Common myeloid progenitor, CD34-positive (primary cell): ENCODE data around the gene HEXD.
"Not testable (repeated sequence)": the region's sequence is repeated elsewhere in the genome, so short reads cannot be mapped to it uniquely, and the experiment has no call there.

Experiments used
- CTCF ChIA-PET: fragments of 350-600 bp; sonication (Branson Sonifier 250); formaldehyde crosslinking; loops from one replicate; lab custom pipeline; 2021; ENCODE audit warnings: antibody characterized with exemption; lab: Charles Lee
- POLR2A ChIA-PET: fragments of 350-600 bp; sonication (Branson Sonifier 250); formaldehyde crosslinking; loops from one replicate; lab custom pipeline; 2021; ENCODE audit warnings: antibody characterized with exemption; lab: Charles Lee
- DNase-seq, 3 donors: peaks; one replicate each; pipeline versions ENCODE4 v3.0.0 to v3.0.0-alpha.2; 2013
- H3K27ac ChIP-seq, 2 experiments: 1 replicate in 1 of 2; 2 replicates in 1 of 2; pipeline ENCODE4 v1.7.0; 2013; ENCODE audit warnings: inconsistent platforms in 2 of 2, low read length in 2 of 2, mild to moderate bottlenecking in 2 of 2, low read depth in 1 of 2, moderate library complexity in 1 of 2; ENCODE audit not compliant: severe bottlenecking in 2 of 2, insufficient read depth in 1 of 2, poor library complexity in 1 of 2
- H3K27me3 ChIP-seq, 5 experiments: replicated peaks in 2 of 5; 1 replicate in 3 of 5; 2 replicates in 2 of 5; pipeline versions ENCODE4 v1.6.1 to v1.7.0; 2013; ENCODE audit warnings: low read length in 4 of 5, mild to moderate bottlenecking in 2 of 5, moderate library complexity in 2 of 5, inconsistent platforms in 1 of 5; ENCODE audit not compliant: insufficient read depth in 5 of 5, control insufficient read depth in 4 of 5
- H3K36me3 ChIP-seq, 4 experiments: 1 replicate in 2 of 4; 2 replicates in 2 of 4; pipeline versions ENCODE4 v1.6.1 to v1.7.0; 2013; ENCODE audit warnings: low read length in 3 of 4, control low read depth in 1 of 4, mild to moderate bottlenecking in 1 of 4; ENCODE audit not compliant: control insufficient read depth in 4 of 4, insufficient read depth in 4 of 4
- H3K4me1 ChIP-seq, 4 experiments: 1 replicate in 3 of 4; 2 replicates in 1 of 4; pipeline versions ENCODE4 v1.6.1 to v1.7.1; 2013; ENCODE audit warnings: low read length in 3 of 4, mild to moderate bottlenecking in 3 of 4, control low read depth in 1 of 4, inconsistent platforms in 1 of 4, moderate library complexity in 1 of 4; ENCODE audit not compliant: control insufficient read depth in 4 of 4, insufficient read depth in 4 of 4; ENCODE audit errors: control extremely low read depth in 1 of 4
- H3K4me3 ChIP-seq, 7 experiments: 1 replicate in 4 of 7; 2 replicates in 3 of 7; pipeline versions ENCODE4 v1.5.1 to v1.7.0; 2013; ENCODE audit warnings: mild to moderate bottlenecking in 7 of 7, low read length in 6 of 7, moderate library complexity in 6 of 7, inconsistent platforms in 2 of 7, low read depth in 2 of 7, control low read depth in 1 of 7; ENCODE audit not compliant: insufficient read depth in 4 of 7, control insufficient read depth in 1 of 7; ENCODE audit errors: extremely low read depth in 1 of 7
- H3K9me3 ChIP-seq, 5 experiments: 1 replicate in 4 of 5; 2 replicates in 1 of 5; pipeline versions ENCODE4 v1.6.1 to v1.7.1; 2013; ENCODE audit warnings: low read length in 4 of 5, mild to moderate bottlenecking in 2 of 5, inconsistent platforms in 1 of 5, low read depth in 1 of 5, moderate library complexity in 1 of 5; ENCODE audit not compliant: control insufficient read depth in 4 of 5, insufficient read depth in 2 of 5; ENCODE audit errors: control extremely low read depth in 1 of 5
- WGBS: methylation state at CpG from one replicate; pipeline ENCODE4 v1.1.5; 2013; ENCODE audit not compliant: insufficient coverage; 5-methylcytosine and 5-hydroxymethylcytosine counted together

The HEXD gene

DNA sequence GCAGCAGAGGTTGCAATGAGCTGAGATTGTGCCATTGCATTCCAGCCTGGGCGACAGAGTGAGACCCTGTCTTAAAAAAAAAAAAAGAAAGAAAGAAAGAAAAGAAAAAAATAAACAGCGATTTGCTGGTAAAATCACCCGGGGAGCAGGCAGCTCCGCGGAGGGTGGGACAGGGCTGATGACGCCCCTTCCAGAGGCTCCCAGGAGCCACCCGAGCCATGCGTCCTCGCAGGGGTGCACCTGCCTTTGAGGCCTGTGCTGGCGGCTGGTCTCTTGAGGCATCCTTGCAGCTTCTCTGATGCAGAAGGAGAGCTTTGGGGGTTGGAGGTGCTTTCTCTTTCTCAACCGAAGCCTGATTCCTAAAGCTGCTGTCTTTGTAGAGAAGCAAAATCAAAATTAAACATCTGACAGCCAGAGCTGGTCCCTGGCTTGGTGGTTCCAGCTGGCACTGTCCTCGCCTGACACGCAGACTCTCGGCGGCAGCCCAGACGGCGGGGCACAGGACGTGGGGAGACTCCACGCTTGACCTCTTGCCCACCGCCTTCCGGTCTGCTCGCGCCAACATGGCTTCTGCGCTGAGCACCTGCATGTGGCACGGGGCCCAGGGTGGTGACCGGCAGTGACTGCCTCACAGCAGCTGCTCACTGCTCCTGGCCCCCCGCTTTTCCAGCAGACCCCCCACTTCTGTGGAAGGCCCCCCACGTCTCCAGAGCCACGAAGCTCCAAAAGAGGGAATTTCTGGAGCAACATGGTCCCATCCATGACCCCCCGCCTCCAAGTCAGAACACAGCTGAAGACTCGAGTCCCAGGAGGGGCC is 40.0 kb upstream of the HEXD start:
- ChIA-PET POLR2A (interaction anchor here (0.6 kb wide), 1 partner anchor 80 kb away, joined by 3 read pairs; no protein-coding TSS in a partner anchor), CTCF (interaction anchor here (1.1 to 1.3 kb wide), 2 partner anchors 12 kb away, joined by 3 read pairs; no protein-coding TSS in a partner anchor)
- Histone ChIP-seq H3K4me1 (peaks cover 0 to 6% (median 3%) of the 10 kb centered on the region in 4 experiments), H3K27ac (no peak overlapping the region), H3K27me3 (peaks cover 5 to 74% (median 20%) of the 10 kb centered on the region in 5 experiments), H3K9me3 (no peaks in the 10 kb centered on the region), H3K4me3 (no peak overlapping the region), H3K36me3 (no peaks in the 10 kb centered on the region)
- 92% methylated on average over 25 of the region's 31 CpGs for WGBS
- DNase-seq = no peak

DNA sequence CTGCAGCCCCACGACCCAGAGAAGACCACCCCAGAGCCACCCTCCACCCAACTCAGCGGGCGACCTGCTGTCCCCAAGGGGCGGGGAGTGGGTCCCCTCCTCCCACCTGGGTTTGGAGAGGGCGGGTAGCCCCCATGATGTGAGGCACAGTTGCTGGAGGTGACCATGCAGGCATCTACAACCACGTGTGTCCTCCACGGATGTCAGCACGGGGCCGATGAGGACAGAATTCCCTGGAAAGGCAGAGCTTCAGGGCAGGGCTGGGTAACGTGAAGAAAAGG is 39.5 kb upstream of the HEXD start:
- CTCF ChIA-PET = interaction anchor here (1.1 to 1.3 kb wide), 2 partner anchors 12 to 13 kb away, joined by 3 read pairs; no protein-coding TSS in a partner anchor
- H3K27ac ChIP-seq = no peak overlapping the region
- H3K27me3 ChIP-seq = peaks cover 2 to 72% (median 16%) of the 10 kb centered on the region in 5 experiments
- no peaks in the 10 kb centered on the region for H3K36me3 ChIP-seq
- H3K9me3 ChIP-seq = no peaks in the 10 kb centered on the region
- H3K4me1 ChIP-seq = peaks cover 0 to 6% (median 3%) of the 10 kb centered on the region in 4 experiments
- H3K4me3 ChIP-seq = no peak overlapping the region
- POLR2A ChIA-PET = interaction anchor here (0.6 kb wide), 1 partner anchor 81 kb away, joined by 3 read pairs; no protein-coding TSS in a partner anchor
- no peak for DNase-seq
- WGBS = 80% methylated on average over 9 of the region's 10 CpGs

DNA sequence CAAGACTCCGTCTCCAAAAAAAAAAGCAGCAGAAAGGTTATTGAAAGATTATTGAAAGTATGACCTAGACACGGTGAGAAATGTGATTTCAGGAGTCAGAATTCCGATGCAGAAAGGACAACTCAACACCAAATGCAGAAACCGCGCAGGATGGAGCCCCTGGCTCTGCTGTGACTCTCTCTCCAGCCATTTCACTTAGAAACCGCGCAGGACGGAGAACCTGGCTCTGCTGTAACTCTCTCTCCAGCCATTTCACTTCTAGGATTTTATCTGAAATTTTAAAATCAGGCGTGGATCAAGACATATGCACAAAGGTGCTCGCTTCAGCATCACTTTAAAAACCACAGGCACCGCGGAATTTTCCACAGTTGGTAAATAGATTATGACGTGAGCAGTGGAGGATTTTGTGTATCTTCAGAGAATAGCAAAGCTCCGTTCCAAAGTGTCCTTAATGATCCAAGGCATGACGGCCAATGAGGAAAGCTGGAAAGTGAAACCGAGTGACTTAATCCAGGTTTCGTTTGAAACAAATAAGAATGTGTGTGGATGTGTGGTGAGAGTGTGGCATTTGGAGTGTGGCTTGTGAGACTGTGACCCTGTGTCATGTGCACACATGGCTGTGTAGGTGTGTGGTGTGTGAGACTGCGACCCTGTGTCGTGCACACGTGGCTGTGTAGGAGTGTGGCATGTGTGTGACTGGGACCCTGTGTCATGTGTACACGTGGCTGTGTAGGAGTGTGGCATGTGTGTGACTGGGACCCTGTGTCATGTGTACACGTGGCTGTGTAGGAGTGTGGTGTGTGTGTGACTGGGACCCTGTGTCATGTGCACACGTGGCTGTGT is 37.1 kb upstream of the HEXD start:
- ChIA-PET CTCF (interaction anchor here (1.4 kb wide), 1 partner anchor 30 kb away, joined by 4 read pairs; no protein-coding TSS in a partner anchor), POLR2A (no interaction called here)
- H3K9me3 ChIP-seq = no peaks in the 10 kb centered on the region
- DNase-seq = no peak
- H3K4me1 ChIP-seq = no peaks in the 10 kb centered on the region
- peaks cover 2 to 72% (median 12%) of the 10 kb centered on the region in 5 experiments for H3K27me3 ChIP-seq
- H3K36me3 ChIP-seq = no peaks in the 10 kb centered on the region
- no peak overlapping the region for H3K4me3 ChIP-seq
- 81% methylated on average over 13 of the region's 23 CpGs for WGBS
- no peak overlapping the region for H3K27ac ChIP-seq

DNA sequence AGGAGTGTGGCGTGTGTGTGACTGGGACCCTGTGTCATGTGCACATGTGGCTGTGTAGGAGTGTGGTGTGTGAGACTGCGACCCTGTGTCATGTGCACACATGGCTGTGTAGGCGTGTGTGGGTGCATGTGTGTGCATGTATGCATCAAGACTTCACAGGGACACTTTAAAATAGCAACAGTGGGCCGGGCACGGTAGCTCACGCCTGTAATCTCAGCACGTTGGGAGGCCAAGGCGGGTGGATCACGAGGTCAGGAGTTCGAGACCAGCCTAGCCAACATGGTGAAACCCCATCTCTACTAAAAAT is 36.5 kb upstream of the HEXD start:
- CTCF ChIA-PET = interaction anchor here (1.4 kb wide), 1 partner anchor 31 kb away, joined by 4 read pairs; no protein-coding TSS in a partner anchor

DNA sequence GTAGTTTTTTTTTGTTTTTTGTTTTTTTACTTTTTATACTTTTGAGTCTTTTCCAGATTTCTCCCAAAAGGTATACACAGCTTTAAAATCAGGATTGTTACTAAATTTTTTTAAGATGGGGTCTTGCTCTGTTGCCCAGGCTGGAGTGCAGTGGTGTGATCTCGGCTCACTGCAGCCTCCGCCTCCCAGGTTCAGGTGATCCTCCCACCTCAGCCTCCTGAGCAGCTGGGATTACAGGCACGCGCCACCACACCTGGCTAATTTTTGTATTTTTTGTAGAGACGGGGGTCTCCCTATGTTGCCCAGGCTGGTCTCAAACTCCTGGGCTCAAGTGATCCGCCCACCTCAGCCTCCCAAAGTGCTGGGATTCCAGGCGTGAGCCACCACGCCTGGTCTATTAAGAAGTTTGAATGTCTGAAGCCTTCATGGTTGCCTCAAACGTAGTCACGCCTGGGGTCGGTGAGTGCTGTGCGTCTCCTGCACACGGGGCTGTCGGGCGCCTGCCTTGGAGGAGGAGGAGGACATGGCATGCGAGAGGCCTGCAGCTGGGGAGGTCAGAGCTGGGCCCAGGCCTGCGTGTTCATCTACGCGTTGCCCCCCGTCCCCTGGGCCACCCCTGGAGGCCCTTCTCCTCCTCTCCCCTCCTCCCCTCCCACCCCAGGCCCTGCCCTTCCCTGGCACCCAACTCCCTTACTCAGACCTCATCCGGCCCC is 35.8 kb upstream of the HEXD start:
- H3K36me3 ChIP-seq, H3K9me3 ChIP-seq, POLR2A ChIA-PET, H3K27ac ChIP-seq, DNase-seq, H3K4me1 ChIP-seq, H3K4me3 ChIP-seq: not testable (repeated sequence)
- CTCF ChIA-PET = interaction anchor here (1.4 kb wide), 1 partner anchor 32 kb away, joined by 4 read pairs; no protein-coding TSS in a partner anchor
- WGBS = 81% methylated on average over 11 of the region's 21 CpGs
- peaks cover 2 to 77% (median 15%) of the 10 kb centered on the region in 5 experiments for H3K27me3 ChIP-seq

More for the DNA sequence above, 36.5 kb upstream of the HEXD start:
- 94% methylated on average over 6 of the region's 10 CpGs for WGBS
- POLR2A ChIA-PET, H3K9me3 ChIP-seq, H3K36me3 ChIP-seq, H3K4me3 ChIP-seq, H3K27ac ChIP-seq, DNase-seq, H3K4me1 ChIP-seq: not testable (repeated sequence)
- peaks cover 2 to 72% (median 15%) of the 10 kb centered on the region in 5 experiments for H3K27me3 ChIP-seq

DNA sequence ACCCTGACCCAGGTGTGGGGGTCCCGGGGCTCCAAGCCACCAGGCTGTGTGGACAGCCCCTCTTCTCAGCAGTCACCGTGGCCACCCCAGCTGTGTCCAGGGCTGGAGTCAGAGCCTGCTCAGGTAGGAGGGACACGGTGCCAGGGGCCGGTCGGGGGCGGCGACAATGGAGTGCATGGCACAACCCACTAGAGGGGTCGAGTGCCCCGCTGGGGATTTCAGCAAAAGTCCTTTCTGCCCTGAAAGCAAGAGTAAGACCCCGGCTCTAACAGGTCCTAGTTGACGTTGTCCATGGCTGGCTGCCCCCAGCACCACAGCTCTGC is 35.3 kb upstream of the HEXD start:
- Histone ChIP-seq H3K9me3 (no peaks in the 10 kb centered on the region), H3K27ac (no peak overlapping the region), H3K27me3 (peaks cover 2 to 76% (median 15%) of the 10 kb centered on the region in 5 experiments), H3K4me3 (no peak overlapping the region), H3K4me1 (peaks cover 0 to 10% (median 9%) of the 10 kb centered on the region in 4 experiments), H3K36me3 (no peaks in the 10 kb centered on the region)
- WGBS = 88% methylated on average over 8 of the region's 11 CpGs
- DNase-seq = no peak
- POLR2A ChIA-PET = no interaction called here
- CTCF ChIA-PET = no interaction called here
